SU-DHL-6 (cell line): ENCODE measurements around the gene HPX.

Source experiments
- EZH2phosphoT487 ChIP-seq: fragments of 200-600 bp; sonication (generic), shearing (Covaris generic); conservative IDR thresholded peaks from 2 replicates; pipeline ENCODE4 v1.6.1; 2018; ENCODE audit warnings: mild to moderate bottlenecking, antibody characterized with exemption, low read length, moderate library complexity, mixed read lengths
- TF ChIP-seq, protein P1 (sequence below): fragments of 200-600 bp; sonication (generic); IDR thresholded peaks from one replicate; pipeline ENCODE4 v1.5.1; 2017; ENCODE audit warnings: antibody characterized with exemption, mild to moderate bottlenecking, low read length, moderate library complexity; ENCODE audit not compliant: insufficient read depth, poor library complexity, severe bottlenecking

GRCh38 chr11:6486938-6487337 is 46.2 kb upstream of the HPX start:
- TF ChIP-seq, protein P1, sequence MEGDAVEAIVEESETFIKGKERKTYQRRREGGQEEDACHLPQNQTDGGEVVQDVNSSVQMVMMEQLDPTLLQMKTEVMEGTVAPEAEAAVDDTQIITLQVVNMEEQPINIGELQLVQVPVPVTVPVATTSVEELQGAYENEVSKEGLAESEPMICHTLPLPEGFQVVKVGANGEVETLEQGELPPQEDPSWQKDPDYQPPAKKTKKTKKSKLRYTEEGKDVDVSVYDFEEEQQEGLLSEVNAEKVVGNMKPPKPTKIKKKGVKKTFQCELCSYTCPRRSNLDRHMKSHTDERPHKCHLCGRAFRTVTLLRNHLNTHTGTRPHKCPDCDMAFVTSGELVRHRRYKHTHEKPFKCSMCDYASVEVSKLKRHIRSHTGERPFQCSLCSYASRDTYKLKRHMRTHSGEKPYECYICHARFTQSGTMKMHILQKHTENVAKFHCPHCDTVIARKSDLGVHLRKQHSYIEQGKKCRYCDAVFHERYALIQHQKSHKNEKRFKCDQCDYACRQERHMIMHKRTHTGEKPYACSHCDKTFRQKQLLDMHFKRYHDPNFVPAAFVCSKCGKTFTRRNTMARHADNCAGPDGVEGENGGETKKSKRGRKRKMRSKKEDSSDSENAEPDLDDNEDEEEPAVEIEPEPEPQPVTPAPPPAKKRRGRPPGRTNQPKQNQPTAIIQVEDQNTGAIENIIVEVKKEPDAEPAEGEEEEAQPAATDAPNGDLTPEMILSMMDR = no peak
- no peak for TF ChIP-seq EZH2phosphoT487
